SK-N-SH treated with all-trans-retinoic acid at 6 μM for 48 hours (cell line): Measurements from ENCODE around the gene SLC66A3.

Source experiments
- ARNTL ChIP-seq: fragments of 450-650 bp; formaldehyde crosslinking; IDR thresholded peaks from 2 replicates; pipeline ENCODE4 v1.5.0; 2020; ENCODE audit warnings: low read depth, mild to moderate bottlenecking, moderate library complexity, borderline replicate concordance
- BACH2 ChIP-seq: fragments of 250-450 bp; sonication (Bioruptor Pico); IDR thresholded peaks from 2 replicates; pipeline ENCODE4 v1.9.0; 2021; ENCODE audit warnings: mild to moderate bottlenecking, borderline replicate concordance
- ESRRG ChIP-seq: fragments of 250-450 bp; sonication (Bioruptor Pico); IDR thresholded peaks from 2 replicates; pipeline ENCODE4 v1.6.1; 2021; ENCODE audit warnings: mild to moderate bottlenecking
- GLIS3 ChIP-seq: fragments of 250-450 bp; sonication (Bioruptor Pico); IDR thresholded peaks from 2 replicates; pipeline ENCODE4 v1.5.0; 2020; ENCODE audit warnings: mild to moderate bottlenecking, moderate library complexity
- POU6F1 ChIP-seq: fragments of 250-450 bp; sonication (Bioruptor Pico); IDR thresholded peaks from 2 replicates; pipeline ENCODE4 v1.8.0; 2021; ENCODE audit warnings: low read depth, mild to moderate bottlenecking, moderate library complexity, borderline replicate concordance
- PPARA ChIP-seq: fragments of 250-450 bp; sonication (Bioruptor Pico); IDR thresholded peaks from 2 replicates; pipeline ENCODE4 v1.5.0; 2020; ENCODE audit warnings: mild to moderate bottlenecking, borderline replicate concordance
- RARB ChIP-seq: fragments of 250-450 bp; sonication (Bioruptor Pico); IDR thresholded peaks from 2 replicates; pipeline ENCODE4 v1.8.0; 2021; ENCODE audit warnings: mild to moderate bottlenecking, moderate library complexity
- TOX ChIP-seq: fragments of 250-450 bp; sonication (Bioruptor Pico); IDR thresholded peaks from 2 replicates; pipeline ENCODE4 v1.8.0; 2021; ENCODE audit warnings: mild to moderate bottlenecking, moderate library complexity, borderline replicate concordance
- TSHZ2 ChIP-seq: fragments of 250-450 bp; sonication (Bioruptor Pico); IDR thresholded peaks from 2 replicates; pipeline ENCODE4 v1.5.0; 2020; ENCODE audit warnings: mild to moderate bottlenecking, moderate library complexity
- ZFP3 ChIP-seq: fragments of 250-450 bp; sonication (Bioruptor Pico); IDR thresholded peaks from 2 replicates; pipeline ENCODE4 v1.5.0; 2020; ENCODE audit warnings: mild to moderate bottlenecking, moderate library complexity
- ZFP30 ChIP-seq: fragments of 450-650 bp; formaldehyde crosslinking; IDR thresholded peaks from 2 replicates; pipeline ENCODE4 v1.5.0; 2022; ENCODE audit warnings: mild to moderate bottlenecking, moderate library complexity
- ZNF565 ChIP-seq: fragments of 450-650 bp; formaldehyde crosslinking; conservative IDR thresholded peaks from 2 replicates; pipeline ENCODE4 v1.5.0; 2020; ENCODE audit warnings: low read depth, mild to moderate bottlenecking, moderate library complexity
- TF ChIP-seq, protein P1 (sequence below): fragments of 250-450 bp; sonication (Bioruptor Pico); IDR thresholded peaks from 2 replicates; pipeline ENCODE4 v1.8.0; 2020; ENCODE audit warnings: mild to moderate bottlenecking, moderate library complexity, borderline replicate concordance

- TF ChIP-seq ZFP3 (CRISPR knock-in tag), result no peak
- no peak for TF ChIP-seq PPARA (CRISPR knock-in tag)
- TF ChIP-seq BACH2, result no peak
- TF ChIP-seq ZNF565, result no peak
- no peak for TF ChIP-seq RARB (CRISPR knock-in tag)
- TF ChIP-seq ZFP30, result no peak
- TF ChIP-seq, protein P1, sequence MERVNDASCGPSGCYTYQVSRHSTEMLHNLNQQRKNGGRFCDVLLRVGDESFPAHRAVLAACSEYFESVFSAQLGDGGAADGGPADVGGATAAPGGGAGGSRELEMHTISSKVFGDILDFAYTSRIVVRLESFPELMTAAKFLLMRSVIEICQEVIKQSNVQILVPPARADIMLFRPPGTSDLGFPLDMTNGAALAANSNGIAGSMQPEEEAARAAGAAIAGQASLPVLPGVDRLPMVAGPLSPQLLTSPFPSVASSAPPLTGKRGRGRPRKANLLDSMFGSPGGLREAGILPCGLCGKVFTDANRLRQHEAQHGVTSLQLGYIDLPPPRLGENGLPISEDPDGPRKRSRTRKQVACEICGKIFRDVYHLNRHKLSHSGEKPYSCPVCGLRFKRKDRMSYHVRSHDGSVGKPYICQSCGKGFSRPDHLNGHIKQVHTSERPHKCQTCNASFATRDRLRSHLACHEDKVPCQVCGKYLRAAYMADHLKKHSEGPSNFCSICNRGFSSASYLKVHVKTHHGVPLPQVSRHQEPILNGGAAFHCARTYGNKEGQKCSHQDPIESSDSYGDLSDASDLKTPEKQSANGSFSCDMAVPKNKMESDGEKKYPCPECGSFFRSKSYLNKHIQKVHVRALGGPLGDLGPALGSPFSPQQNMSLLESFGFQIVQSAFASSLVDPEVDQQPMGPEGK, result no peak
- no peak for TF ChIP-seq ARNTL (CRISPR knock-in tag)
- no peak for TF ChIP-seq GLIS3
- TF ChIP-seq TSHZ2, result no peak
- no peak for TF ChIP-seq TOX
- no peak for TF ChIP-seq ESRRG
- no peak for TF ChIP-seq POU6F1 (CRISPR knock-in tag)
Measured at GRCh38 chr2:11160731-11161455, 5.6 kb downstream of the SLC66A3 start.
